ENCODE results near the gene CHCHD2. TPM values are rescaled to one million over a fixed set of nuclear protein-coding genes. Genes with fewer than 3 reads are reported as not detected.

CHCHD2 gene
- total and polyA plus RNA-seq, 9 of the 15 experiments (the other 6 are each of a cell fraction or from before 2014, with no cell fraction given), result 145 to 1,044 (median 648) TPM

DNA sequence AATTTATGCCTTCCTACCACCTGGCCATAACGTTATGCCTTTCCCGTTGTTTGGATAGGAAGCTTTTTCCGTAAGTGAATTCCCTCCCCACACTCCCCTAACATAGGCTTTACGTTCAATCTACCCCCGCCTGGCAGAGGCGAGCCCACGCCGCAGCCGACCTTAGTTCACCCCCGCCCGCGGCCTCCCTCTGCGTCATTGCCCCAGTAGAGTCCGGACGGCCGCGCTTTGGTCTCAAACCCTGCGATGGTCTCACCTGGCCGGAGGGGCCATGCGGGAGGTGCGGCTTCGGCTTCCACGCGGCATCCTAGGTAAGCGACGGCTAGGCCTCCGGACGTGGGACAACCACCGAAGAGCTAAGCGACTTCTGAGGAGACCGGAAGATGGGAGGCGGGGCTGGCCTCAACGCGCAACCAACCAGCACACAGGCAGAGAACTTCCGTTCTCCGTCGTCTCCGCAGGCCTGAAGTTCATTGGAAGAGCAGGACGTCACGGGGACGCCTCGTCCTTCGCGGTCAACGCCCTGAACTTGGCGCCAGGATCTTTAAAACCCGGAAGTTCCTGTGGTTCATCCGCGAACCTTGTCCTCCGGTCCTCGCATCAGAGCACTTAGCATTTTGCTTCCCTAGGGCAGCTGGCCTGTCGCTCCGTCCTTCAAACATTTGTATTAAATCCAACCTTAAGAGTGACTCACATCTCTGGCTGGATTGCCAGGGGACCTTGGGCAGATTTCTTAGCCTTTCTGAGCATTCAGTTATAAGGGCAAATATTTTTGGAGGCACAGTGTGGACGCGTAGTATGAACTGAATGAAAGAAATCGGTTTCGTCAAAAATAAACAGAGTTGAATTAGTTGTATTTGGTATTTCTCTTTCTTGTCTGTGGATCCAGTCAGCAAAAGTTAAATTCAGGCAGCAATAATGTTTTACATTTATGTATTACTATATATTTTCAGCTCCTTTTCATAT, at the start of gene CHCHD2 (continued):
- TF ChIP-seq SETDB1 (IDR thresholded peaks at IDR 0.05; ENCODE audit: low read length) (peak; percentile 37), PRMT5 (CRISPR knock-in tag; IDR thresholded peaks at IDR 0.05) (no peak), XRCC3 (IDR thresholded peaks at IDR 0.05) (no peak), SMAD3 (CRISPR knock-in tag; conservative IDR thresholded peaks at IDR 0.05) (no peak), CBX5 (IDR thresholded peaks at IDR 0.05; ENCODE audit: borderline replicate concordance, low read depth) (no peak), ZKSCAN8 (CRISPR knock-in tag; IDR thresholded peaks at IDR 0.05) (no peak), BRD9 (IDR thresholded peaks at IDR 0.05; ENCODE audit: low read depth, partially characterized antibody) (peak; percentile 22), SRSF7 (optimal IDR thresholded peaks at IDR 0.05; ENCODE audit: low read depth, low read length) (no peak), ETV1 (tag; conservative IDR thresholded peaks at IDR 0.05; ENCODE audit: low read depth) (peak; percentile 71), U2AF1 (optimal IDR thresholded peaks at IDR 0.05; ENCODE audit: low read depth, low read length) (no peak), KDM4B (IDR thresholded peaks at IDR 0.05; ENCODE audit: borderline replicate concordance in 2 of 2, low read depth in 1 of 2) (peak in 1 of 2 experiments; percentile 77; a peak in 1 of 4 replicates), NFE2 (IDR thresholded peaks at IDR 0.05; ENCODE audit: low read depth) (no peak), MBD2 (IDR thresholded peaks at IDR 0.05; ENCODE audit: borderline replicate concordance, low read depth) (peak; percentile 90), CBX3 (IDR thresholded peaks at IDR 0.05; ENCODE audit: borderline replicate concordance in 1 of 2, low read length in 2 of 2) (peak in 1 of 2 experiments; percentile 77; a peak in 2 of 3 replicates), PHB2 (IDR thresholded peaks at IDR 0.05; ENCODE audit: low read depth) (no peak), ZNF551 (CRISPR knock-in tag; IDR thresholded peaks at IDR 0.05) (no peak), TAF9B (IDR thresholded peaks at IDR 0.05; ENCODE audit: partially characterized antibody) (peak; percentile 99), RBM39 (optimal IDR thresholded peaks at IDR 0.05; ENCODE audit: low read depth, low read length) (no peak), BHLHE40 (IDR thresholded peaks at IDR 0.05; ENCODE audit: low read length) (no peak; the same call in 1 of the 2 replicates), ZNF146 (CRISPR knock-in tag; IDR thresholded peaks at IDR 0.05; ENCODE audit: unreplicated experiment) (no peak), TBP (optimal IDR thresholded peaks at IDR 0.05; ENCODE audit: low read depth, low read length) (peak; percentile 82), EP300 (IDR thresholded peaks at IDR 0.05; ENCODE audit: low read length) (peak; percentile 37; the same call in 1 of the 2 replicates), DIDO1 (tag; IDR thresholded peaks at IDR 0.05; ENCODE audit: low read depth) (no peak; the same call in 1 of the 2 replicates)
- TF ChIP-seq, protein P1, sequence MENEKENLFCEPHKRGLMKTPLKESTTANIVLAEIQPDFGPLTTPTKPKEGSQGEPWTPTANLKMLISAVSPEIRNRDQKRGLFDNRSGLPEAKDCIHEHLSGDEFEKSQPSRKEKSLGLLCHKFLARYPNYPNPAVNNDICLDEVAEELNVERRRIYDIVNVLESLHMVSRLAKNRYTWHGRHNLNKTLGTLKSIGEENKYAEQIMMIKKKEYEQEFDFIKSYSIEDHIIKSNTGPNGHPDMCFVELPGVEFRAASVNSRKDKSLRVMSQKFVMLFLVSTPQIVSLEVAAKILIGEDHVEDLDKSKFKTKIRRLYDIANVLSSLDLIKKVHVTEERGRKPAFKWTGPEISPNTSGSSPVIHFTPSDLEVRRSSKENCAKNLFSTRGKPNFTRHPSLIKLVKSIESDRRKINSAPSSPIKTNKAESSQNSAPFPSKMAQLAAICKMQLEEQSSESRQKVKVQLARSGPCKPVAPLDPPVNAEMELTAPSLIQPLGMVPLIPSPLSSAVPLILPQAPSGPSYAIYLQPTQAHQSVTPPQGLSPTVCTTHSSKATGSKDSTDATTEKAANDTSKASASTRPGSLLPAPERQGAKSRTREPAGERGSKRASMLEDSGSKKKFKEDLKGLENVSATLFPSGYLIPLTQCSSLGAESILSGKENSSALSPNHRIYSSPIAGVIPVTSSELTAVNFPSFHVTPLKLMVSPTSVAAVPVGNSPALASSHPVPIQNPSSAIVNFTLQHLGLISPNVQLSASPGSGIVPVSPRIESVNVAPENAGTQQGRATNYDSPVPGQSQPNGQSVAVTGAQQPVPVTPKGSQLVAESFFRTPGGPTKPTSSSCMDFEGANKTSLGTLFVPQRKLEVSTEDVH (IDR thresholded peaks at IDR 0.05; ENCODE audit: low read depth, partially characterized antibody), result peak; percentile 91
- TF ChIP-seq, protein P2, sequence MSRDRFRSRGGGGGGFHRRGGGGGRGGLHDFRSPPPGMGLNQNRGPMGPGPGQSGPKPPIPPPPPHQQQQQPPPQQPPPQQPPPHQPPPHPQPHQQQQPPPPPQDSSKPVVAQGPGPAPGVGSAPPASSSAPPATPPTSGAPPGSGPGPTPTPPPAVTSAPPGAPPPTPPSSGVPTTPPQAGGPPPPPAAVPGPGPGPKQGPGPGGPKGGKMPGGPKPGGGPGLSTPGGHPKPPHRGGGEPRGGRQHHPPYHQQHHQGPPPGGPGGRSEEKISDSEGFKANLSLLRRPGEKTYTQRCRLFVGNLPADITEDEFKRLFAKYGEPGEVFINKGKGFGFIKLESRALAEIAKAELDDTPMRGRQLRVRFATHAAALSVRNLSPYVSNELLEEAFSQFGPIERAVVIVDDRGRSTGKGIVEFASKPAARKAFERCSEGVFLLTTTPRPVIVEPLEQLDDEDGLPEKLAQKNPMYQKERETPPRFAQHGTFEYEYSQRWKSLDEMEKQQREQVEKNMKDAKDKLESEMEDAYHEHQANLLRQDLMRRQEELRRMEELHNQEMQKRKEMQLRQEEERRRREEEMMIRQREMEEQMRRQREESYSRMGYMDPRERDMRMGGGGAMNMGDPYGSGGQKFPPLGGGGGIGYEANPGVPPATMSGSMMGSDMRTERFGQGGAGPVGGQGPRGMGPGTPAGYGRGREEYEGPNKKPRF (IDR thresholded peaks at IDR 0.05; ENCODE audit: low read depth, low read length), result no peak

All from K562 (cell line).